HEK293 (cell line): ENCODE data around the gene PCDHB8.
"Not testable (repeated sequence)": the region's sequence is repeated elsewhere in the genome, so short reads cannot be mapped to it uniquely, and the experiment has no call there.

Source experiments
- CTCF ChIA-PET: fragments of 350-600 bp; formaldehyde crosslinking; extraction: SDS; loops from one replicate; lab custom pipeline; 2021; ENCODE audit warnings: antibody characterized with exemption; lab: Yijun Ruan, JAX
- POLR2A ChIA-PET: fragments of 300-600 bp; formaldehyde crosslinking; extraction: SDS; loops from one replicate; lab custom pipeline; 2020; ENCODE audit warnings: antibody characterized with exemption, inconsistent platforms; lab: Yijun Ruan, JAX
- H3K27ac ChIP-seq: fragments of 200-500 bp; sonication (Bioruptor generic); 2 replicates; pipeline ENCODE4 v1.5.1; 2014; ENCODE audit warnings: low read depth, low read length, control low read depth, inconsistent platforms; ENCODE audit errors: extremely low read depth
- H3K36me3 ChIP-seq, 2 experiments: fragments of 200-500 bp in 1 of 2; sonication (Bioruptor generic) in 1 of 2; 1 replicate in 1 of 2; 2 replicates in 1 of 2; pipeline ENCODE4 v1.5.1; 2014 to 2017; ENCODE audit warnings: inconsistent platforms in 2 of 2, low read length in 2 of 2; ENCODE audit not compliant: control insufficient read depth in 2 of 2, insufficient read depth in 1 of 2
- H3K4me1 ChIP-seq: fragments of 200-500 bp; sonication (Bioruptor generic); 2 replicates; pipeline ENCODE4 v1.5.1; 2014; ENCODE audit warnings: mild to moderate bottlenecking, low read length, inconsistent platforms; ENCODE audit not compliant: control insufficient read depth, insufficient read depth
- H3K4me3 ChIP-seq: 2 replicates; pipeline ENCODE4 v1.5.1; 2011; ENCODE audit warnings: low read depth, mild to moderate bottlenecking, control low read depth, low read length, moderate library complexity
- H3K9me3 ChIP-seq: fragments of 200-500 bp; sonication (Bioruptor generic); 2 replicates; pipeline ENCODE4 v1.5.1; 2014; ENCODE audit warnings: low read depth, low read length, inconsistent platforms; ENCODE audit not compliant: control insufficient read depth, insufficient read depth
- EGR2 ChIP-seq: fragments of 450-650 bp; formaldehyde crosslinking; IDR thresholded peaks from 2 replicates; pipeline ENCODE4 v1.5.1; 2016; ENCODE audit warnings: low read depth, missing biosample characterization, missing genetic modification characterization
- GFI1B ChIP-seq: fragments of 450-650 bp; formaldehyde crosslinking; IDR thresholded peaks from 2 replicates; pipeline ENCODE4 v1.5.1; 2016; ENCODE audit warnings: missing biosample characterization, missing genetic modification characterization
- HOXA7 ChIP-seq: sonication (generic); formaldehyde crosslinking; IDR thresholded peaks from 2 replicates; pipeline ENCODE4 v1.8.1; 2022; ENCODE audit warnings: missing genetic modification reagents, borderline replicate concordance
- HOXD13 ChIP-seq: sonication (generic); formaldehyde crosslinking; IDR thresholded peaks from 2 replicates; pipeline ENCODE4 v1.8.0; 2022; ENCODE audit warnings: missing genetic modification reagents, borderline replicate concordance
- ZBTB1 ChIP-seq: fragments of 450-650 bp; formaldehyde crosslinking; IDR thresholded peaks from 2 replicates; pipeline ENCODE4 v1.5.1; 2016; ENCODE audit warnings: missing biosample characterization, missing genetic modification characterization
- ZFP41 ChIP-seq: fragments of 450-650 bp; formaldehyde crosslinking; IDR thresholded peaks from 2 replicates; pipeline ENCODE4 v1.5.1; 2016; ENCODE audit warnings: missing biosample characterization, missing genetic modification characterization, borderline replicate concordance
- ZIC2 ChIP-seq: fragments of 450-650 bp; formaldehyde crosslinking; IDR thresholded peaks from 2 replicates; pipeline ENCODE4 v1.5.1; 2016; ENCODE audit warnings: missing biosample characterization, missing genetic modification characterization
- ZNF324 ChIP-seq: fragments of 450-650 bp; formaldehyde crosslinking; IDR thresholded peaks from 2 replicates; pipeline ENCODE4 v1.5.1; 2016; ENCODE audit warnings: missing biosample characterization, missing genetic modification characterization
- ZNF626 ChIP-seq: fragments of 450-650 bp; sonication (Bioruptor Pico); formaldehyde crosslinking; IDR thresholded peaks from 2 replicates; pipeline ENCODE4 v1.5.1; 2018; ENCODE audit warnings: missing biosample characterization, missing genetic modification characterization, inconsistent platforms
- ZNF843 ChIP-seq: fragments of 450-650 bp; formaldehyde crosslinking; IDR thresholded peaks from 2 replicates; pipeline ENCODE4 v1.5.1; 2016; ENCODE audit warnings: missing biosample characterization, missing genetic modification characterization
- ZSCAN5A ChIP-seq: fragments of 450-650 bp; formaldehyde crosslinking; IDR thresholded peaks from 2 replicates; pipeline ENCODE4 v1.5.1; 2016; ENCODE audit warnings: missing biosample characterization, missing genetic modification characterization
- TF ChIP-seq, protein P1 (sequence below): fragments of 450-650 bp; formaldehyde crosslinking; IDR thresholded peaks from 2 replicates; pipeline ENCODE4 v1.5.1; 2016; ENCODE audit warnings: missing biosample characterization, missing genetic modification characterization
- TF ChIP-seq, protein P2 (sequence below): fragments of 450-650 bp; formaldehyde crosslinking; IDR thresholded peaks from 2 replicates; pipeline ENCODE4 v1.5.1; 2017; ENCODE audit warnings: missing biosample characterization, missing genetic modification characterization
- TF ChIP-seq, protein P3 (sequence below): fragments of 450-650 bp; formaldehyde crosslinking; IDR thresholded peaks from 2 replicates; pipeline ENCODE4 v1.5.1; 2016; ENCODE audit warnings: missing biosample characterization, missing genetic modification characterization, borderline replicate concordance
- TF ChIP-seq, protein P4 (sequence below): fragments of 450-650 bp; formaldehyde crosslinking; IDR thresholded peaks from 2 replicates; pipeline ENCODE4 v1.5.1; 2016; ENCODE audit warnings: missing biosample characterization, missing genetic modification characterization, borderline replicate concordance

PCDHB8 gene

GRCh38 chr5:141175933-141176332 is 1.7 kb upstream of the PCDHB8 start (continued):
- TF ChIP-seq ZSCAN5A (tag by site-specific recombination), result no peak
- TF ChIP-seq EGR2 (tag by site-specific recombination), result no peak
- TF ChIP-seq, protein P1, sequence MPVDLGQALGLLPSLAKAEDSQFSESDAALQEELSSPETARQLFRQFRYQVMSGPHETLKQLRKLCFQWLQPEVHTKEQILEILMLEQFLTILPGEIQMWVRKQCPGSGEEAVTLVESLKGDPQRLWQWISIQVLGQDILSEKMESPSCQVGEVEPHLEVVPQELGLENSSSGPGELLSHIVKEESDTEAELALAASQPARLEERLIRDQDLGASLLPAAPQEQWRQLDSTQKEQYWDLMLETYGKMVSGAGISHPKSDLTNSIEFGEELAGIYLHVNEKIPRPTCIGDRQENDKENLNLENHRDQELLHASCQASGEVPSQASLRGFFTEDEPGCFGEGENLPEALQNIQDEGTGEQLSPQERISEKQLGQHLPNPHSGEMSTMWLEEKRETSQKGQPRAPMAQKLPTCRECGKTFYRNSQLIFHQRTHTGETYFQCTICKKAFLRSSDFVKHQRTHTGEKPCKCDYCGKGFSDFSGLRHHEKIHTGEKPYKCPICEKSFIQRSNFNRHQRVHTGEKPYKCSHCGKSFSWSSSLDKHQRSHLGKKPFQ, result no peak
- TF ChIP-seq, protein P2, sequence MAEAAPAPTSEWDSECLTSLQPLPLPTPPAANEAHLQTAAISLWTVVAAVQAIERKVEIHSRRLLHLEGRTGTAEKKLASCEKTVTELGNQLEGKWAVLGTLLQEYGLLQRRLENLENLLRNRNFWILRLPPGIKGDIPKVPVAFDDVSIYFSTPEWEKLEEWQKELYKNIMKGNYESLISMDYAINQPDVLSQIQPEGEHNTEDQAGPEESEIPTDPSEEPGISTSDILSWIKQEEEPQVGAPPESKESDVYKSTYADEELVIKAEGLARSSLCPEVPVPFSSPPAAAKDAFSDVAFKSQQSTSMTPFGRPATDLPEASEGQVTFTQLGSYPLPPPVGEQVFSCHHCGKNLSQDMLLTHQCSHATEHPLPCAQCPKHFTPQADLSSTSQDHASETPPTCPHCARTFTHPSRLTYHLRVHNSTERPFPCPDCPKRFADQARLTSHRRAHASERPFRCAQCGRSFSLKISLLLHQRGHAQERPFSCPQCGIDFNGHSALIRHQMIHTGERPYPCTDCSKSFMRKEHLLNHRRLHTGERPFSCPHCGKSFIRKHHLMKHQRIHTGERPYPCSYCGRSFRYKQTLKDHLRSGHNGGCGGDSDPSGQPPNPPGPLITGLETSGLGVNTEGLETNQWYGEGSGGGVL, result no peak
- TF ChIP-seq ZNF843 (tag by site-specific recombination), result no peak
- no peak for TF ChIP-seq ZFP41 (tag by site-specific recombination)
- TF ChIP-seq ZNF324 (tag by site-specific recombination), result no peak
- TF ChIP-seq, all 188 proteins: peak for 0

DNA sequence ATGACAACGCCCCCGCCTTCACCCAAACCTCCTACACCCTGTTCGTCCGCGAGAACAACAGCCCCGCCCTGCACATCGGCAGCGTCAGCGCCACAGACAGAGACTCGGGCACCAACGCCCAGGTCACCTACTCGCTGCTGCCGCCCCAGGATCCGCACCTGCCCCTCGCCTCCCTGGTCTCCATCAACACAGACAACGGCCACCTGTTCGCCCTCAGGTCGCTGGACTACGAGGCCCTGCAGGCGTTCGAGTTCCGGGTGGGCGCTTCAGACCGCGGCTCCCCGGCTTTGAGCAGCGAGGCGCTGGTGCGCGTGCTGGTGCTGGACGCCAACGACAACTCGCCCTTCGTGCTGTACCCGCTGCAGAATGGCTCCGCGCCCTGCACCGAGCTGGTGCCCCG is 1.8 kb downstream of the PCDHB8 start:
- H3K4me1 ChIP-seq, H3K27ac ChIP-seq, CTCF ChIA-PET, H3K9me3 ChIP-seq, POLR2A ChIA-PET, H3K4me3 ChIP-seq, H3K36me3 ChIP-seq: not testable (repeated sequence)

GRCh38 chr5:141179876-141180275 is 2.3 kb downstream of the PCDHB8 start:
- H3K9me3 ChIP-seq, H3K4me3 ChIP-seq, H3K4me1 ChIP-seq, CTCF ChIA-PET, H3K27ac ChIP-seq, POLR2A ChIA-PET, H3K36me3 ChIP-seq: not testable (repeated sequence)

DNA sequence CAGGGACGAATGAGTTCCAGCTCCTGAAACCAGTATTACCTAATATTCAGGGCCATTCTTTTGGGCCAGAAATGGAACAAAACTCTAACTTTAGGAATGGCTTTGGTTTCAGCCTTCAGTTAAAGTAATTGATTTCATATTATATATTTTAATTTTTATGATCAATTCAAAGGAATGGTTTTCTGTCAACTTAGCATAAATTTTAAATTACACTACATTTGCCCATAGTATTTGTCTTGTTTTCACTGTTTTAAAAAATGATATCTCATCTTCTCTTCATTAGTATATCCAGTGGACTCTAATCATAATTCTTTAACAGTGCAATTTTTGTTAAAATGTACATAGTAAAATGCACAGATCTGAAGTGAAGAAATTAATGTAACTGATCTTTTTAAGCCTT is 2.7 kb downstream of the PCDHB8 start:
- POLR2A ChIA-PET, result no interaction called here
- Histone ChIP-seq H3K9me3 (no peaks in the 10 kb centered on the region), H3K4me1 (no peaks in the 10 kb centered on the region), H3K36me3 (no peaks in the 10 kb centered on the region), H3K27ac (no peak overlapping the region), H3K4me3 (no peak overlapping the region)
- CTCF ChIA-PET, result interaction anchor here (0.6 to 3.3 kb wide), 4 partner anchors 9 to 292 kb away, joined by 3 to 20 read pairs (median 8); partner anchors contain the start of genes PCDHB10 and PCDHB7
- TF ChIP-seq, protein P3, sequence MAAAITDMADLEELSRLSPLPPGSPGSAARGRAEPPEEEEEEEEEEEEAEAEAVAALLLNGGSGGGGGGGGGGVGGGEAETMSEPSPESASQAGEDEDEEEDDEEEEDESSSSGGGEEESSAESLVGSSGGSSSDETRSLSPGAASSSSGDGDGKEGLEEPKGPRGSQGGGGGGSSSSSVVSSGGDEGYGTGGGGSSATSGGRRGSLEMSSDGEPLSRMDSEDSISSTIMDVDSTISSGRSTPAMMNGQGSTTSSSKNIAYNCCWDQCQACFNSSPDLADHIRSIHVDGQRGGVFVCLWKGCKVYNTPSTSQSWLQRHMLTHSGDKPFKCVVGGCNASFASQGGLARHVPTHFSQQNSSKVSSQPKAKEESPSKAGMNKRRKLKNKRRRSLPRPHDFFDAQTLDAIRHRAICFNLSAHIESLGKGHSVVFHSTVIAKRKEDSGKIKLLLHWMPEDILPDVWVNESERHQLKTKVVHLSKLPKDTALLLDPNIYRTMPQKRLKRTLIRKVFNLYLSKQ, result no peak
- TF ChIP-seq, protein P4, sequence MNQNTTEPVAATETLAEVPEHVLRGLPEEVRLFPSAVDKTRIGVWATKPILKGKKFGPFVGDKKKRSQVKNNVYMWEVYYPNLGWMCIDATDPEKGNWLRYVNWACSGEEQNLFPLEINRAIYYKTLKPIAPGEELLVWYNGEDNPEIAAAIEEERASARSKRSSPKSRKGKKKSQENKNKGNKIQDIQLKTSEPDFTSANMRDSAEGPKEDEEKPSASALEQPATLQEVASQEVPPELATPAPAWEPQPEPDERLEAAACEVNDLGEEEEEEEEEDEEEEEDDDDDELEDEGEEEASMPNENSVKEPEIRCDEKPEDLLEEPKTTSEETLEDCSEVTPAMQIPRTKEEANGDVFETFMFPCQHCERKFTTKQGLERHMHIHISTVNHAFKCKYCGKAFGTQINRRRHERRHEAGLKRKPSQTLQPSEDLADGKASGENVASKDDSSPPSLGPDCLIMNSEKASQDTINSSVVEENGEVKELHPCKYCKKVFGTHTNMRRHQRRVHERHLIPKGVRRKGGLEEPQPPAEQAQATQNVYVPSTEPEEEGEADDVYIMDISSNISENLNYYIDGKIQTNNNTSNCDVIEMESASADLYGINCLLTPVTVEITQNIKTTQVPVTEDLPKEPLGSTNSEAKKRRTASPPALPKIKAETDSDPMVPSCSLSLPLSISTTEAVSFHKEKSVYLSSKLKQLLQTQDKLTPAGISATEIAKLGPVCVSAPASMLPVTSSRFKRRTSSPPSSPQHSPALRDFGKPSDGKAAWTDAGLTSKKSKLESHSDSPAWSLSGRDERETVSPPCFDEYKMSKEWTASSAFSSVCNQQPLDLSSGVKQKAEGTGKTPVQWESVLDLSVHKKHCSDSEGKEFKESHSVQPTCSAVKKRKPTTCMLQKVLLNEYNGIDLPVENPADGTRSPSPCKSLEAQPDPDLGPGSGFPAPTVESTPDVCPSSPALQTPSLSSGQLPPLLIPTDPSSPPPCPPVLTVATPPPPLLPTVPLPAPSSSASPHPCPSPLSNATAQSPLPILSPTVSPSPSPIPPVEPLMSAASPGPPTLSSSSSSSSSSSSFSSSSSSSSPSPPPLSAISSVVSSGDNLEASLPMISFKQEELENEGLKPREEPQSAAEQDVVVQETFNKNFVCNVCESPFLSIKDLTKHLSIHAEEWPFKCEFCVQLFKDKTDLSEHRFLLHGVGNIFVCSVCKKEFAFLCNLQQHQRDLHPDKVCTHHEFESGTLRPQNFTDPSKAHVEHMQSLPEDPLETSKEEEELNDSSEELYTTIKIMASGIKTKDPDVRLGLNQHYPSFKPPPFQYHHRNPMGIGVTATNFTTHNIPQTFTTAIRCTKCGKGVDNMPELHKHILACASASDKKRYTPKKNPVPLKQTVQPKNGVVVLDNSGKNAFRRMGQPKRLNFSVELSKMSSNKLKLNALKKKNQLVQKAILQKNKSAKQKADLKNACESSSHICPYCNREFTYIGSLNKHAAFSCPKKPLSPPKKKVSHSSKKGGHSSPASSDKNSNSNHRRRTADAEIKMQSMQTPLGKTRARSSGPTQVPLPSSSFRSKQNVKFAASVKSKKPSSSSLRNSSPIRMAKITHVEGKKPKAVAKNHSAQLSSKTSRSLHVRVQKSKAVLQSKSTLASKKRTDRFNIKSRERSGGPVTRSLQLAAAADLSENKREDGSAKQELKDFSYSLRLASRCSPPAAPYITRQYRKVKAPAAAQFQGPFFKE, result no peak
- TF ChIP-seq ZIC2 (tag by site-specific recombination) (no peak), ZBTB1 (tag by site-specific recombination) (no peak), HOXD13 (CRISPR knock-in tag) (no peak), HOXA7 (CRISPR knock-in tag) (no peak), GFI1B (tag by site-specific recombination) (no peak), ZNF626 (tag by site-specific recombination) (no peak)
- TF ChIP-seq, protein P1, result no peak
